GM21526 (cell line): Measurements from ENCODE around the gene SFMBT2.

ENCODE experiments used
- ATAC-seq: cut with Tn5 transposase; IDR thresholded peaks from one replicate; pipeline ENCODE4 v1.9.1; 2021; ENCODE audit warnings: moderate library complexity; ENCODE audit not compliant: unreplicated experiment, low FRiP score

SFMBT2 gene

DNA sequence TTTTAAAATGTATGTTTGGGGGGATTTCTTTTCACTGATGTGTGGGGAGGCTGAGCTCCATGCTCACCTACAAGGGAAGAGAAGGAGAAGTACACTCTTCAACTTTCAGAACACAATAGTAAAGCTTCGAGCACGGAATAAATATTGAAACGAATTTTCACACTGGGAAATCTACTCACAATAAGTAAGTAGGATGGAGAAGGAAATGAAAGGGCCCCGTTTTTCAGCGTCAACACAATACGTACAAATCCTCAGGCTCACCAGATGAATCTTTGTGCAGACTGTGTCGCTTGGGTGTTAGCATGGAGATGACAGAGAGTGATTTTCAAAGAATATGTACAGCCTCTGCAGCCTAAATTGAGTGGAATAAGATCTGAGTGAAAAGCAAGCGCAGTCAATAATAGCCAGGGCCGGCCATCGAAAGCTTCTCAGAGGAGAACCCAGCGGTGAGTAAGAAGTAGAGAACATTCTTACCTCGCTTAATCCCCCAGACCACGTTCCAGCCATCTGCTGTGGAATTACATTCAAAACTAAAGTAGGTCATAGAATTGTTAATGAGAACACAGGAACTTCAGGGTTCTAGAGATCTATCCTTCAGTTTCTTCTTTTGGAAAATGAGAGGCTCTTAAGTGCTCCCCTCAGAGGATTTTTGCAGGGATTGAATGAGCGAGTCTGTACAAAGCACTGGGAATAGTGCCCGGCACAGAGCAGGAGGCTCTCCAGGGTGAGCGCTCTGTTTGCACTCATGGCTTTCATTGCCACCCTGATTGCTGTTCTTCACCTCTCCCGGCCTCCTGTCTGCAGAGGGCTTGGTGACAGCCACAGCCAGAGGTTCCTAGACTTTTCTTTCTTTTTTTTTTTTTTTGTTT lies 292.8 kb downstream of the SFMBT2 start:
- no peak for ATAC-seq

DNA sequence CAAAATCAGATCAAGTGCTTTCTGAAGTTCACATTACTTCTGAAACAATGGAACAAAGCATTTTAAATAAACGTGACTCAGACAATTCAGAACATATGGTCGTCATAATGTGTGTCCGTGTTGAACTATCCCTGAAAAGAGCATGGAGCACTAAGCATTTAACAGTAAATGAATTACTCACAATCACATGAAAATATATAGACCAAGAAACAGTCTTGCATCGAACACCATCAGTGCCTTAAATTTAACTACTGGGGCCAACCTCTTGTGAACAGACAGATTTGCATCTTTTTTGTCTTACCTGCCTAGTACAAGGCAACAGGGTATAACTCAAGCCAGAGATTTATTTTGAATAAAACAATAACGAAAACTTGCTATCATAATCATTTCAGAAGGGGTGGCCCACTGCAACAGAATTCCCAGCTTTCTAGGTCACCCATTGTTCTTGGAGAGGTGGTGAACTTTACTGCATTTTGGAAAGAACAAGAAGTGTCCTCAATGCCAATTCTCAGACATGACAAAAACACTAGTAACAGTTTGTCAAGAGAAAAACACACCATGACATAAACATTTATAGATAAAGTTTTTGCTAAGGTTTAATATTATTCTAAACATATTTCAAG lies 293.5 kb downstream of the SFMBT2 start:
- ATAC-seq = no peak

DNA sequence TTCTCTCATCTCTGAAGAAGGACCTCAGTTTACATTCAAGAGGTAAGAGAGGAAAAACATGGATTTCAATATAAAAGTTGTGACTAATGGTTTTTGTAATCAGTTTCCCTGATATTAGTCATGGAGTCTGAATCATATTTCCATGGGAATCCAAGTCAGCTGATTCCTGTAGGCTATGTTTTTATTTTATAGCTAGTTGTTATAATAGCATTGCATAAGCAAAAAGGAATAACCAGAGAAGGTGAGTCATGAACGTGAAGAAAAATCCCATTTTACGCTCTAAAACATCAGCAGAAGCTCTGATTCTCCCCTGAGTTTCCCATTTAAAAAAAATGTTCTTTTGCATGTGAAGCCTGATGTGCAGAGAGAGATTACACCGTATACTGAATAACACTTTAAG lies 299.3 kb downstream of the SFMBT2 start:
- no peak for ATAC-seq

DNA sequence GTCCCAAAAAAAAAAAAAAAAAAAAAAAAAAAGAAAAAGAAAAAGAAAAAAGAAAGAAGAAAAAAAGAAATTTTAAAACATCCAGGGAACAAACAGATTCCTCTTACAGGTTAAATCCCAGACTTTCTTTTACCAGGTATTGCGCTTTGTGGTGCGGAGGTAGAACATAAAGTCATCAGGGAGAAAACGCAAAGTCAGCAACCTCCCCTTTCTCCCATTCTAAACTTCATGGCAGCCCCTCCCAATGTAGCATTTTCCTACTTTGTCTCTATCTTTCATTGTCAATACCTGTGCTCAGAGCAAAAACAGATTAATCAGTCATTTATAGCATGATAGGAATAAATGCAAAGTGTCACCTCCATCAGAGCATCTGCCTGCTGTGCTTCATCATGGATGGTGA lies 299.7 kb downstream of the SFMBT2 start:
- ATAC-seq = no peak
